ENCODE data around the gene MED9.
"Not testable (repeated sequence)": the region's sequence is repeated elsewhere in the genome, so short reads cannot be mapped to it uniquely, and the experiment has no call there.

Gene MED9

GRCh38 chr17:17476865-17477467 lies at the start of gene MED9:
MED9 (plus strand) TSS chr17:17477000; CDS start chr17:17477042, 42 bp downstream.
- peak; percentile 95 for DNase-seq

GRCh38 chr17:17429222-17429621 lies 47.6 kb upstream of the MED9 start:
- DNase-seq, result no peak

- DNase-seq, result not testable (repeated sequence)
Measured at GRCh38 chr17:17430924-17431323, 45.9 kb upstream of the MED9 start.

- no peak for DNase-seq
Measured at GRCh38 chr17:17431605-17432004, 45.2 kb upstream of the MED9 start.

GRCh38 chr17:17433000-17433703 lies 43.6 kb upstream of the MED9 start:
- DNase-seq, result no peak

- no peak for DNase-seq
Measured at GRCh38 chr17:17434477-17434876, 42.3 kb upstream of the MED9 start.

- DNase-seq, result no peak
Measured at GRCh38 chr17:17435323-17435722, 41.5 kb upstream of the MED9 start.

GRCh38 chr17:17437461-17437860 lies 39.3 kb upstream of the MED9 start:
- no peak for DNase-seq

GRCh38 chr17:17437893-17438292 lies 38.9 kb upstream of the MED9 start:
- DNase-seq, result no peak

- DNase-seq, result peak; percentile 76
Measured at GRCh38 chr17:17440010-17440843, 36.6 kb upstream of the MED9 start.

- DNase-seq, result no peak
Measured at GRCh38 chr17:17440938-17441675, 35.7 kb upstream of the MED9 start.

- DNase-seq, result no peak
Measured at GRCh38 chr17:17443173-17443572, 33.6 kb upstream of the MED9 start.

- no peak for DNase-seq
Measured at GRCh38 chr17:17445296-17445924, 31.4 kb upstream of the MED9 start.

GRCh38 chr17:17445925-17446665 lies 30.7 kb upstream of the MED9 start:
- DNase-seq, result no peak

GRCh38 chr17:17446666-17447155 lies 30.1 kb upstream of the MED9 start:
- DNase-seq, result no peak

- DNase-seq, result no peak
Measured at GRCh38 chr17:17447264-17447663, 29.5 kb upstream of the MED9 start.

- DNase-seq, result no peak
Measured at GRCh38 chr17:17448076-17448475, 28.7 kb upstream of the MED9 start.

- no peak for DNase-seq
Measured at GRCh38 chr17:17448723-17449122, 28.1 kb upstream of the MED9 start.

GRCh38 chr17:17453088-17453487 lies 23.7 kb upstream of the MED9 start:
- DNase-seq, result no peak

GRCh38 chr17:17454276-17454675 lies 22.5 kb upstream of the MED9 start:
- DNase-seq, result no peak

GRCh38 chr17:17454700-17455099 lies 22.1 kb upstream of the MED9 start:
- not testable (repeated sequence) for DNase-seq

GRCh38 chr17:17455173-17455572 lies 21.6 kb upstream of the MED9 start:
- DNase-seq, result no peak
